Measurements from ENCODE around the gene PRRT4. TPM values are rescaled to one million over a fixed set of nuclear protein-coding genes. Genes with fewer than 3 reads are reported as not detected.

PRRT4 gene
- total and polyA plus RNA-seq, 2 of the 13 experiments (the other 11 are each of a cell fraction or from before 2014, with no cell fraction given): not detected

GRCh38 chr7:128409596-128410450, 48.3 kb upstream of the PRRT4 start, which contains the start of gene IMPDH1 (continued):
- TF ChIP-seq, protein P1, sequence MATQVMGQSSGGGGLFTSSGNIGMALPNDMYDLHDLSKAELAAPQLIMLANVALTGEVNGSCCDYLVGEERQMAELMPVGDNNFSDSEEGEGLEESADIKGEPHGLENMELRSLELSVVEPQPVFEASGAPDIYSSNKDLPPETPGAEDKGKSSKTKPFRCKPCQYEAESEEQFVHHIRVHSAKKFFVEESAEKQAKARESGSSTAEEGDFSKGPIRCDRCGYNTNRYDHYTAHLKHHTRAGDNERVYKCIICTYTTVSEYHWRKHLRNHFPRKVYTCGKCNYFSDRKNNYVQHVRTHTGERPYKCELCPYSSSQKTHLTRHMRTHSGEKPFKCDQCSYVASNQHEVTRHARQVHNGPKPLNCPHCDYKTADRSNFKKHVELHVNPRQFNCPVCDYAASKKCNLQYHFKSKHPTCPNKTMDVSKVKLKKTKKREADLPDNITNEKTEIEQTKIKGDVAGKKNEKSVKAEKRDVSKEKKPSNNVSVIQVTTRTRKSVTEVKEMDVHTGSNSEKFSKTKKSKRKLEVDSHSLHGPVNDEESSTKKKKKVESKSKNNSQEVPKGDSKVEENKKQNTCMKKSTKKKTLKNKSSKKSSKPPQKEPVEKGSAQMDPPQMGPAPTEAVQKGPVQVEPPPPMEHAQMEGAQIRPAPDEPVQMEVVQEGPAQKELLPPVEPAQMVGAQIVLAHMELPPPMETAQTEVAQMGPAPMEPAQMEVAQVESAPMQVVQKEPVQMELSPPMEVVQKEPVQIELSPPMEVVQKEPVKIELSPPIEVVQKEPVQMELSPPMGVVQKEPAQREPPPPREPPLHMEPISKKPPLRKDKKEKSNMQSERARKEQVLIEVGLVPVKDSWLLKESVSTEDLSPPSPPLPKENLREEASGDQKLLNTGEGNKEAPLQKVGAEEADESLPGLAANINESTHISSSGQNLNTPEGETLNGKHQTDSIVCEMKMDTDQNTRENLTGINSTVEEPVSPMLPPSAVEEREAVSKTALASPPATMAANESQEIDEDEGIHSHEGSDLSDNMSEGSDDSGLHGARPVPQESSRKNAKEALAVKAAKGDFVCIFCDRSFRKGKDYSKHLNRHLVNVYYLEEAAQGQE (IDR thresholded peaks at IDR 0.05; ENCODE audit: borderline replicate concordance in 1 of 2, low read depth in 1 of 2, low read length in 2 of 2): no peak
- no peak for TF ChIP-seq PBX2 (CRISPR knock-in tag; IDR thresholded peaks at IDR 0.05)
- TF ChIP-seq FOXK2 (IDR thresholded peaks at IDR 0.05): no peak
- no peak for TF ChIP-seq ZNF737 (CRISPR knock-in tag; IDR thresholded peaks at IDR 0.05; ENCODE audit: borderline replicate concordance)
- no peak; the same call in 1 of the 2 replicates for TF ChIP-seq ZFP91 (CRISPR knock-in tag; IDR thresholded peaks at IDR 0.05; ENCODE audit: borderline replicate concordance)
- no peak for TF ChIP-seq ZNF20 (CRISPR knock-in tag; IDR thresholded peaks at IDR 0.05)
- TF ChIP-seq, protein P2, sequence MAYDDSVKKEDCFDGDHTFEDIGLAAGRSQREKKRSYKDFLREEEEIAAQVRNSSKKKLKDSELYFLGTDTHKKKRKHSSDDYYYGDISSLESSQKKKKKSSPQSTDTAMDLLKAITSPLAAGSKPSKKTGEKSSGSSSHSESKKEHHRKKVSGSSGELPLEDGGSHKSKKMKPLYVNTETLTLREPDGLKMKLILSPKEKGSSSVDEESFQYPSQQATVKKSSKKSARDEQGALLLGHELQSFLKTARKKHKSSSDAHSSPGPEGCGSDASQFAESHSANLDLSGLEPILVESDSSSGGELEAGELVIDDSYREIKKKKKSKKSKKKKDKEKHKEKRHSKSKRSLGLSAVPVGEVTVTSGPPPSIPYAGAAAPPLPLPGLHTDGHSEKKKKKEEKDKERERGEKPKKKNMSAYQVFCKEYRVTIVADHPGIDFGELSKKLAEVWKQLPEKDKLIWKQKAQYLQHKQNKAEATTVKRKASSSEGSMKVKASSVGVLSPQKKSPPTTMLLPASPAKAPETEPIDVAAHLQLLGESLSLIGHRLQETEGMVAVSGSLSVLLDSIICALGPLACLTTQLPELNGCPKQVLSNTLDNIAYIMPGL (CRISPR knock-in tag; IDR thresholded peaks at IDR 0.05; ENCODE audit: borderline replicate concordance in 1 of 2, low read depth in 1 of 2): peak; percentile 28 to 64; a peak in 2 of 4 replicates
- peak; percentile 40; the same call in 1 of the 2 replicates for TF ChIP-seq ZSCAN20 (CRISPR knock-in tag; IDR thresholded peaks at IDR 0.05; ENCODE audit: borderline replicate concordance)
- TF ChIP-seq TBP (CRISPR knock-in tag; IDR thresholded peaks at IDR 0.05): no peak
- TF ChIP-seq WIZ (CRISPR knock-in tag; IDR thresholded peaks at IDR 0.05): no peak
- TF ChIP-seq, protein P3, sequence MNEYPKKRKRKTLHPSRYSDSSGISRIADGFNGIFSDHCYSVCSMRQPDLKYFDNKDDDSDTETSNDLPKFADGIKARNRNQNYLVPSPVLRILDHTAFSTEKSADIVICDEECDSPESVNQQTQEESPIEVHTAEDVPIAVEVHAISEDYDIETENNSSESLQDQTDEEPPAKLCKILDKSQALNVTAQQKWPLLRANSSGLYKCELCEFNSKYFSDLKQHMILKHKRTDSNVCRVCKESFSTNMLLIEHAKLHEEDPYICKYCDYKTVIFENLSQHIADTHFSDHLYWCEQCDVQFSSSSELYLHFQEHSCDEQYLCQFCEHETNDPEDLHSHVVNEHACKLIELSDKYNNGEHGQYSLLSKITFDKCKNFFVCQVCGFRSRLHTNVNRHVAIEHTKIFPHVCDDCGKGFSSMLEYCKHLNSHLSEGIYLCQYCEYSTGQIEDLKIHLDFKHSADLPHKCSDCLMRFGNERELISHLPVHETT (CRISPR knock-in tag; conservative IDR thresholded peaks at IDR 0.05): no peak; the same call in 1 of the 2 replicates
- peak; percentile 51; the same call in 1 of the 2 replicates for TF ChIP-seq ETV5 (CRISPR knock-in tag; IDR thresholded peaks at IDR 0.05; ENCODE audit: borderline replicate concordance)
- 0 out of 2 replicates have a peak, but pooled peaks have one; percentile 66 for TF ChIP-seq ZNF446 (CRISPR knock-in tag; IDR thresholded peaks at IDR 0.05)
- no peak for TF ChIP-seq EHMT2 (IDR thresholded peaks at IDR 0.05; ENCODE audit: borderline replicate concordance, low read depth, low read length)
- TF ChIP-seq, protein P4, sequence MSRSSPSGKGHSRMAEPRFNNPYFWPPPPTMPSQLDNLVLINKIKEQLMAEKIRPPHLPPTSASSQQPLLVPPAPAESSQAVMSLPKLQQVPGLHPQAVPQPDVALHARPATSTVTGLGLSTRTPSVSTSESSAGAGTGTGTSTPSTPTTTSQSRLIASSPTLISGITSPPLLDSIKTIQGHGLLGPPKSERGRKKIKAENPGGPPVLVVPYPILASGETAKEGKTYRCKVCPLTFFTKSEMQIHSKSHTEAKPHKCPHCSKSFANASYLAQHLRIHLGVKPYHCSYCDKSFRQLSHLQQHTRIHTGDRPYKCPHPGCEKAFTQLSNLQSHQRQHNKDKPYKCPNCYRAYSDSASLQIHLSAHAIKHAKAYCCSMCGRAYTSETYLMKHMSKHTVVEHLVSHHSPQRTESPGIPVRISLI (CRISPR knock-in tag; IDR thresholded peaks at IDR 0.05; ENCODE audit: borderline replicate concordance): no peak
- TF ChIP-seq RBFOX2 (IDR thresholded peaks at IDR 0.05; ENCODE audit: low read depth, low read length): peak; percentile 67

Measured in HepG2 (cell line).